Measurements from ENCODE around the gene DGKK.

Gene DGKK

GRCh38 chrX:50456712-50457484 lies 13.7 kb downstream of the DGKK start:
- no peaks in the 10 kb centered on the region for H3K4me1 ChIP-seq (ENCODE audit: control insufficient read depth, insufficient read depth, low read length)
- no peak overlapping the region for H3K27ac ChIP-seq (ENCODE audit: low read depth, low read length)
- no peaks in the 10 kb centered on the region for H3K36me3 ChIP-seq (ENCODE audit: control insufficient read depth, insufficient read depth, low read length)
- H3K9ac ChIP-seq (ENCODE audit: low read length), result no peak overlapping the region
- no peaks in the 10 kb centered on the region for H3K27me3 ChIP-seq (ENCODE audit: control insufficient read depth, insufficient read depth, low read length)
- no peak overlapping the region for H3K4me3 ChIP-seq (ENCODE audit: low read length)

GRCh38 chrX:50452782-50453181 lies 17.8 kb downstream of the DGKK start:
- Histone ChIP-seq H3K4me1 (ENCODE audit: control insufficient read depth, insufficient read depth, low read length) (no peaks in the 10 kb centered on the region), H3K9ac (ENCODE audit: low read length) (no peak overlapping the region), H3K36me3 (ENCODE audit: control insufficient read depth, insufficient read depth, low read length) (no peaks in the 10 kb centered on the region), H3K27ac (ENCODE audit: low read depth, low read length) (no peak overlapping the region), H3K27me3 (ENCODE audit: control insufficient read depth, insufficient read depth, low read length) (no peaks in the 10 kb centered on the region), H3K4me3 (ENCODE audit: low read length) (no peak overlapping the region)

DNA sequence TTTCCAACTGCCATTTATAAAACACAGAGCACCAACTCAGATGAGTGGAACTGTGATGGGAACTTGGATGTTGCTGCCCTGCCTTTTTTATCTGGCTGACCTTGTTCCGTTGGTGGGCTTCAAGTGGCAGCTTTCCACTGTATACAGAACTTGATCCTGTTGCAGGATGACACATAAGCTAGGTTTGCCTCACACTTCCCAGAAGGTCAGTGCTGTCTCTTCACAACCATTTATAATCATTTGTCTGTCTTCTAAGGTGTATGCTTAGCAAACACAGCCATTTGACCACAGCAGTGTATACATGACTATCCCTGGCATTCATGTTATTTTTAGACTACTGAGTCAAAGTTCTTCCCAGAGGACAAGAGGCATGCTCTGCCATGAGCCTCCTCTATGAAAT lies 20.3 kb downstream of the DGKK start:
- Histone ChIP-seq H3K27me3 (ENCODE audit: control insufficient read depth, insufficient read depth, low read length) (no peaks in the 10 kb centered on the region), H3K36me3 (ENCODE audit: control insufficient read depth, insufficient read depth, low read length) (no peaks in the 10 kb centered on the region), H3K27ac (ENCODE audit: low read depth, low read length) (no peak overlapping the region)

GRCh38 chrX:50448565-50448964 lies 22.1 kb downstream of the DGKK start:
- no peaks in the 10 kb centered on the region for H3K4me1 ChIP-seq (ENCODE audit: control insufficient read depth, insufficient read depth, low read length)
- H3K36me3 ChIP-seq (ENCODE audit: control insufficient read depth, insufficient read depth, low read length), result no peaks in the 10 kb centered on the region
- no peak overlapping the region for H3K27ac ChIP-seq (ENCODE audit: low read depth, low read length)
- no peak overlapping the region for H3K9ac ChIP-seq (ENCODE audit: low read length)
- no peak overlapping the region for H3K4me3 ChIP-seq (ENCODE audit: low read length)
- H3K27me3 ChIP-seq (ENCODE audit: control insufficient read depth, insufficient read depth, low read length), result no peaks in the 10 kb centered on the region

More for the DNA sequence above, 20.3 kb downstream of the DGKK start:
- Histone ChIP-seq H3K4me3 (ENCODE audit: low read length) (no peak overlapping the region), H3K9ac (ENCODE audit: low read length) (no peak overlapping the region), H3K4me1 (ENCODE audit: control insufficient read depth, insufficient read depth, low read length) (no peaks in the 10 kb centered on the region)

GRCh38 chrX:50447535-50447934 lies 23.1 kb downstream of the DGKK start:
- Histone ChIP-seq H3K9ac (ENCODE audit: low read length) (no peak overlapping the region), H3K27ac (ENCODE audit: low read depth, low read length) (no peak overlapping the region), H3K36me3 (ENCODE audit: control insufficient read depth, insufficient read depth, low read length) (no peaks in the 10 kb centered on the region), H3K4me3 (ENCODE audit: low read length) (no peak overlapping the region), H3K4me1 (ENCODE audit: control insufficient read depth, insufficient read depth, low read length) (no peaks in the 10 kb centered on the region), H3K27me3 (ENCODE audit: control insufficient read depth, insufficient read depth, low read length) (no peaks in the 10 kb centered on the region)

DNA sequence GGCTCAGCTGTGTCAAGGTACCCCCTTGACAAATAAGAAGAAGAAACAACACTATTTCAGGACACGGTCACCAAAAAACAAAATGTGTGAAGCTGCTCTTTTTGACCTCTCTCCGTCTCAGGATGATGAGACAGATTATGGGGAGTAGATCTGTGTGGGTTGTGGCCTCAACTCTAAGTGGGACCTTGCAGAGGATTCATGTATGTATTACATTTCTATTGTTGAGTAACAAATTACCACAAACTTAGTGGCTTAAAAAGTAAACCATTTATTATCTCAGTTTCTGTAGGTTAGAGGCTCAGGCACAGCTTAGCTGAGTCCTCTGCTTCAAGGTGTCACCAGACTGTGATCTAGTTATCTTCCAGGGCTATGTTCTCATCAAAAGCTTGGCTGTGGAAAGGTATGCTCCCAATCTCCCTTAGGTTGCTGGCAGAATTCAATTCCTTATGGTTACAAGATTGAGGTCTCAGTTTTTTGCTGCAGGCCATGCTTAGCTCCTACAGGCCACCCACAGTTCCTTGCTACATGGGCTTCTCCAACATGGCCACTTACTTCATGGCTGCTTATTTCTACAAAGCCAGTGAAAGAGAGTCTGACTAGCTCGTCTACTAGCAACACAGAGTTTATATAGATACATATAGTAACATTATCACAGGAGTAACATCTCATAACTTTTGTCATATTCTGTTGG lies 28.1 kb downstream of the DGKK start:
- Histone ChIP-seq H3K27ac (ENCODE audit: low read depth, low read length) (no peak overlapping the region), H3K4me3 (ENCODE audit: low read length) (no peak overlapping the region), H3K4me1 (ENCODE audit: control insufficient read depth, insufficient read depth, low read length) (no peaks in the 10 kb centered on the region), H3K27me3 (ENCODE audit: control insufficient read depth, insufficient read depth, low read length) (no peaks in the 10 kb centered on the region), H3K9ac (ENCODE audit: low read length) (no peak overlapping the region), H3K36me3 (ENCODE audit: control insufficient read depth, insufficient read depth, low read length) (no peaks in the 10 kb centered on the region)

- H3K27me3 ChIP-seq (ENCODE audit: control insufficient read depth, insufficient read depth, low read length), result no peaks in the 10 kb centered on the region
- H3K4me3 ChIP-seq (ENCODE audit: low read length), result no peak overlapping the region
- H3K9ac ChIP-seq (ENCODE audit: low read length), result no peak overlapping the region
- no peaks in the 10 kb centered on the region for H3K4me1 ChIP-seq (ENCODE audit: control insufficient read depth, insufficient read depth, low read length)
- no peaks in the 10 kb centered on the region for H3K36me3 ChIP-seq (ENCODE audit: control insufficient read depth, insufficient read depth, low read length)
- H3K27ac ChIP-seq (ENCODE audit: low read depth, low read length), result no peak overlapping the region
These were observed 33.8 kb downstream of the DGKK start for GRCh38 chrX:50436797-50437196.

GRCh38 chrX:50432829-50433289 lies 37.8 kb downstream of the DGKK start:
- peaks cover 4% of the 10 kb centered on the region for H3K27me3 ChIP-seq (ENCODE audit: control insufficient read depth, insufficient read depth, low read length)
- H3K27ac ChIP-seq (ENCODE audit: low read depth, low read length), result no peak overlapping the region
- H3K36me3 ChIP-seq (ENCODE audit: control insufficient read depth, insufficient read depth, low read length), result no peaks in the 10 kb centered on the region
- no peak overlapping the region for H3K4me3 ChIP-seq (ENCODE audit: low read length)
- H3K9ac ChIP-seq (ENCODE audit: low read length), result no peak overlapping the region
- H3K4me1 ChIP-seq (ENCODE audit: control insufficient read depth, insufficient read depth, low read length), result no peaks in the 10 kb centered on the region

DNA sequence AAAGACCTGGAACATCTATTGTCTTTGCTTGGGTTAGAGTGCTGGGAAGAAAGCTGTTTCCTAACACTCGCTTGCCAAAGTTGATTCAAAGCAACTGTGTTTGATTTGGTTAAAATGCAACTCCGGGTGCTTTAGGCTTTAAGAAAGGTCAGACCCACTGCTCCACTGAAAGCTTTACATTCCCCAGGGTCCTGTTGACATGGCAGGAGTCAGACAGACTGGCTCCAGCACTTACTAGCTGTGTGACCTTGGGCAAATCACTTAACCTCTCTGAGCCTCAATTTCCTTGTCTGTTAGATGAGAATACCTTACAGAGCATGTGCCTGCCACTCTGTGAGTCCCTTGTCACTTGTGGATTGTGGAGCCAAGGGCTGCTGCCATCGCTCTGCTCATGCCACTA lies 39.0 kb downstream of the DGKK start:
- H3K27ac ChIP-seq (ENCODE audit: low read depth, low read length), result no peak overlapping the region
- no peak overlapping the region for H3K9ac ChIP-seq (ENCODE audit: low read length)
- no peak overlapping the region for H3K4me3 ChIP-seq (ENCODE audit: low read length)
- H3K27me3 ChIP-seq (ENCODE audit: control insufficient read depth, insufficient read depth, low read length), result peaks cover 4% of the 10 kb centered on the region
- no peaks in the 10 kb centered on the region for H3K36me3 ChIP-seq (ENCODE audit: control insufficient read depth, insufficient read depth, low read length)
- no peaks in the 10 kb centered on the region for H3K4me1 ChIP-seq (ENCODE audit: control insufficient read depth, insufficient read depth, low read length)

GRCh38 chrX:50430917-50431575 lies 39.6 kb downstream of the DGKK start:
- Histone ChIP-seq H3K9ac (ENCODE audit: low read length) (no peak overlapping the region), H3K27me3 (ENCODE audit: control insufficient read depth, insufficient read depth, low read length) (peaks cover 4% of the 10 kb centered on the region), H3K27ac (ENCODE audit: low read depth, low read length) (no peak overlapping the region), H3K4me1 (ENCODE audit: control insufficient read depth, insufficient read depth, low read length) (no peaks in the 10 kb centered on the region), H3K4me3 (ENCODE audit: low read length) (no peak overlapping the region), H3K36me3 (ENCODE audit: control insufficient read depth, insufficient read depth, low read length) (no peaks in the 10 kb centered on the region)

DNA sequence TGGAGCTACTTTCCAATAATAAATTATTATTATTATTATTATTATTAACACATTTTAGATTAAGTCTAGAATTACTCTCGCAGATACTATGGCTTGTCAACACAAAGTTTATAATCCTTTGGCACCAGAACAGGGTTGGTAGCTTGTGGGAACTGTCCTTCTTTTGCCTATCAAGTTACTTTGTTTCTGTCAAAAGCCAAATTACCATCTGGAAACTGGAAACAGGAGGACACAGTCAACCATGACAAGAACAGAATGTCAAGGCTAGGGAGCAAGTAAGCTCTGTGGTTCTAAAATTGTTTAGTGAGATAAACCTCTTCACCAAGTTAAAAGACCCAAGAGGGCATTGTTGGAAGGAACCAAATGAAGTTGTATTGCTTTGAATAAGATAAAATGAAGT lies 42.5 kb downstream of the DGKK start:
- Histone ChIP-seq H3K27me3 (ENCODE audit: control insufficient read depth, insufficient read depth, low read length) (peaks cover 4% of the 10 kb centered on the region), H3K4me1 (ENCODE audit: control insufficient read depth, insufficient read depth, low read length) (no peaks in the 10 kb centered on the region), H3K27ac (ENCODE audit: low read depth, low read length) (no peak overlapping the region), H3K9ac (ENCODE audit: low read length) (no peak overlapping the region), H3K36me3 (ENCODE audit: control insufficient read depth, insufficient read depth, low read length) (no peaks in the 10 kb centered on the region), H3K4me3 (ENCODE audit: low read length) (no peak overlapping the region)

GRCh38 chrX:50407976-50408375 lies 62.6 kb downstream of the DGKK start:
- H3K9ac ChIP-seq (ENCODE audit: low read length), result no peak overlapping the region

More at GRCh38 chrX:50407976-50408375, 62.6 kb downstream of the DGKK start:
- Histone ChIP-seq H3K27ac (ENCODE audit: low read depth, low read length) (no peak overlapping the region), H3K4me1 (ENCODE audit: control insufficient read depth, insufficient read depth, low read length) (no peaks in the 10 kb centered on the region), H3K27me3 (ENCODE audit: control insufficient read depth, insufficient read depth, low read length) (no peaks in the 10 kb centered on the region), H3K36me3 (ENCODE audit: control insufficient read depth, insufficient read depth, low read length) (no peaks in the 10 kb centered on the region), H3K4me3 (ENCODE audit: low read length) (no peak overlapping the region)
